GM08714 (cell line): ENCODE measurements around the gene VPS11.

ENCODE experiments used
- H3K4me3 ChIP-seq: fragments of 200-500 bp; sonication (Bioruptor generic); 2 replicates; pipeline ENCODE4 v1.5.1; 2014; ENCODE audit warnings: mild to moderate bottlenecking, low read length, inconsistent platforms
- ZNF274 ChIP-seq: IDR thresholded peaks from 2 replicates; pipeline ENCODE4 v1.6.1; 2012; ENCODE audit warnings: mild to moderate bottlenecking, low read depth, low read length

VPS11 gene

GRCh38 chr11:119109843-119110242, 42.2 kb downstream of the VPS11 start:
- TF ChIP-seq ZNF274: no peak
- H3K4me3 ChIP-seq: no peak overlapping the region

GRCh38 chr11:119110439-119110838, 42.8 kb downstream of the VPS11 start:
- no peak overlapping the region for H3K4me3 ChIP-seq
- no peak for TF ChIP-seq ZNF274

GRCh38 chr11:119111361-119111925, 43.8 kb downstream of the VPS11 start:
- H3K4me3 ChIP-seq: no peak overlapping the region
- TF ChIP-seq ZNF274: no peak

- H3K4me3 ChIP-seq: no peak overlapping the region
- TF ChIP-seq ZNF274: no peak
Measured at GRCh38 chr11:119112314-119113020, 44.8 kb downstream of the VPS11 start.

- no peak overlapping the region for H3K4me3 ChIP-seq
- no peak for TF ChIP-seq ZNF274
Measured at GRCh38 chr11:119113716-119114115, 46.1 kb downstream of the VPS11 start.

GRCh38 chr11:119114351-119114750, 46.7 kb downstream of the VPS11 start:
- H3K4me3 ChIP-seq: no peak overlapping the region
- TF ChIP-seq ZNF274: no peak

- TF ChIP-seq ZNF274: no peak
- no peak overlapping the region for H3K4me3 ChIP-seq
Measured at GRCh38 chr11:119115484-119116234, 48.0 kb downstream of the VPS11 start.

- H3K4me3 ChIP-seq: no peak overlapping the region
- TF ChIP-seq ZNF274: no peak
Measured at GRCh38 chr11:119116235-119116594, 48.6 kb downstream of the VPS11 start.

- H3K4me3 ChIP-seq: no peak overlapping the region
- no peak for TF ChIP-seq ZNF274
Measured at GRCh38 chr11:119116601-119117000, 49.0 kb downstream of the VPS11 start.

- TF ChIP-seq ZNF274: no peak
- no peak overlapping the region for H3K4me3 ChIP-seq
Measured at GRCh38 chr11:119117004-119117706, 49.5 kb downstream of the VPS11 start.

GRCh38 chr11:119118227-119118626, 50.6 kb downstream of the VPS11 start:
- TF ChIP-seq ZNF274: no peak
- H3K4me3 ChIP-seq: no peak overlapping the region

- no peak for TF ChIP-seq ZNF274
Measured at GRCh38 chr11:119118946-119119345, 51.3 kb downstream of the VPS11 start.

GRCh38 chr11:119120639-119121007, 53.0 kb downstream of the VPS11 start:
- TF ChIP-seq ZNF274: no peak
- H3K4me3 ChIP-seq: peak overlapping the region; percentile 56; the same call in 1 of the 2 replicates

More at GRCh38 chr11:119118946-119119345, 51.3 kb downstream of the VPS11 start:
- no peak overlapping the region for H3K4me3 ChIP-seq

- TF ChIP-seq ZNF274: no peak
- H3K4me3 ChIP-seq: peak within 1 kb of the TSS; percentile 90
Measured at GRCh38 chr11:119121008-119121810, 53.6 kb downstream of the VPS11 start, which contains the start of gene HINFP. Gene HINFP, plus strand, starts transcription at chr11:119121580. Its CDS starts 5,365 bp downstream, at chr11:119126945.
